ENCODE data around the gene SLC39A13.

GRCh38 chr11:47373876-47374719 lies 34.3 kb upstream of the SLC39A13 start:
- TF ChIP-seq CTCF (IDR thresholded peaks at IDR 0.05) (peak; percentile 85 to 97 (median 94)), POLR2A (IDR thresholded peaks at IDR 0.05) (no peak)
